HepG2 (cell line): ENCODE measurements around the gene THUMPD1. TPM values are rescaled to one million over a fixed set of nuclear protein-coding genes. Genes with fewer than 3 reads are reported as not detected.

ENCODE experiments used
- ATAC-seq: fragments of 200-7000 bp; cut with Tn5 transposase; 3 replicates; pipeline ENCODE4 v1.9.1; 2020; ENCODE audit warnings: mild to moderate bottlenecking, moderate library complexity
- BruUV-seq: library from RNA; stranded (reverse); fragments of 400-500 nt; replicated peaks from 2 replicates; lab custom pipeline; 2021; lab: Mats Ljungman, UMichigan
- CTCF ChIA-PET: fragments of 300-600 bp; formaldehyde crosslinking; extraction: SDS; loops from one replicate; lab custom pipeline; 2021; ENCODE audit warnings: low total read pairs, inconsistent platforms, low intra/inter-chr PET ratio; lab: Yijun Ruan, JAX
- POLR2A ChIA-PET: fragments of 350-600 bp; sonication (Branson Sonifier 250); formaldehyde crosslinking; loops from one replicate; lab custom pipeline; 2020; ENCODE audit warnings: antibody characterized with exemption, inconsistent platforms; lab: Yijun Ruan, JAX
- DNase-seq: peaks from one replicate; pipeline ENCODE4 v3.0.0-alpha.2; 2015; ENCODE audit warnings: low spot score
- FAIRE-seq: peaks from 3 replicates; lab custom pipeline; 2011; peaks lifted over from hg19 to GRCh38; lab: Jason Lieb, UNC
- H2AFZ ChIP-seq: one replicate; pipeline ENCODE4 v1.6.1; 2011; ENCODE audit warnings: low read length, inconsistent platforms
- H3K27ac ChIP-seq: fragments of 300-600 bp; 3 replicates; pipeline ENCODE4 v1.8.0; 2011; ENCODE audit warnings: mixed run types, mild to moderate bottlenecking, mixed read lengths, low read length, inconsistent platforms; ENCODE audit not compliant: insufficient read depth; ENCODE audit errors: extremely low read length
- H3K27me3 ChIP-seq, 2 experiments: fragments of 200-600 bp in 1 of 2; 2 replicates in 1 of 2; 3 replicates in 1 of 2; pipeline versions ENCODE4 v1.6.0 to v1.8.0; 2011; ENCODE audit warnings: low read length in 2 of 2, mild to moderate bottlenecking in 2 of 2, moderate library complexity in 2 of 2, inconsistent platforms in 1 of 2; ENCODE audit not compliant: insufficient read depth in 2 of 2, control insufficient read depth in 1 of 2
- H3K36me3 ChIP-seq, 2 experiments: fragments of 200-600 bp in 1 of 2; replicated peaks in 1 of 2; 2 replicates in 1 of 2; 3 replicates in 1 of 2; pipeline versions ENCODE4 v1.5.1 to v1.8.0; 2011; ENCODE audit warnings: low read length in 2 of 2, inconsistent platforms in 1 of 2; ENCODE audit not compliant: insufficient read depth in 2 of 2, control insufficient read depth in 1 of 2
- H3K4me1 ChIP-seq: 2 replicates; pipeline ENCODE4 v1.5.1; 2012; ENCODE audit warnings: low read length, inconsistent platforms; ENCODE audit not compliant: insufficient read depth
- H3K4me2 ChIP-seq: 2 replicates; pipeline ENCODE4 v1.6.0; 2011; ENCODE audit warnings: low read depth, low read length, inconsistent platforms
- H3K4me3 ChIP-seq, 3 experiments: fragments of 200-600 bp in 1 of 3; sonication (generic), shearing (Covaris generic) in 1 of 3; replicated peaks in 1 of 3; 2 replicates each; pipeline ENCODE4 v1.5.1; 2011 to 2016; ENCODE audit warnings: low read length in 3 of 3, inconsistent platforms in 2 of 3, low read depth in 2 of 3, mild to moderate bottlenecking in 2 of 3, control low read depth in 1 of 3, mixed read lengths in 1 of 3; ENCODE audit not compliant: insufficient read depth in 1 of 3
- H3K79me2 ChIP-seq: one replicate; pipeline ENCODE4 v1.6.1; 2011; ENCODE audit warnings: low read length, inconsistent platforms; ENCODE audit not compliant: insufficient read depth
- H3K9ac ChIP-seq: 2 replicates; pipeline ENCODE4 v1.6.0; 2011; ENCODE audit warnings: mild to moderate bottlenecking, low read depth, low read length, inconsistent platforms; ENCODE audit not compliant: insufficient read depth
- H3K9me3 ChIP-seq: 2 replicates; pipeline ENCODE4 v1.5.1; 2012; ENCODE audit warnings: mild to moderate bottlenecking, low read length
- H4K20me1 ChIP-seq: 2 replicates; pipeline ENCODE4 v1.6.0; 2011; ENCODE audit warnings: inconsistent platforms, mild to moderate bottlenecking, low read length, moderate library complexity; ENCODE audit not compliant: insufficient read depth
- CCDC6 ChIP-seq: sonication (generic); formaldehyde crosslinking; IDR thresholded peaks from 2 replicates; pipeline ENCODE4 v1.8.1; 2022; ENCODE audit warnings: mild to moderate bottlenecking, missing genetic modification reagents, moderate library complexity
- MAF1 ChIP-seq: sonication (generic); formaldehyde crosslinking; IDR thresholded peaks from 2 replicates; pipeline ENCODE4 v1.5.0; 2020; ENCODE audit warnings: missing genetic modification reagents, borderline replicate concordance
- MAX ChIP-seq: IDR thresholded peaks from 2 replicates; pipeline ENCODE4 v1.6.1; 2012; ENCODE audit warnings: inconsistent platforms
- MTERF4 ChIP-seq: sonication (generic); formaldehyde crosslinking; IDR thresholded peaks from 2 replicates; pipeline ENCODE4 v1.8.0; 2023; ENCODE audit warnings: mild to moderate bottlenecking, missing genetic modification reagents
- PHF20 ChIP-seq: sonication (generic); formaldehyde crosslinking; IDR thresholded peaks from 2 replicates; pipeline ENCODE4 v1.5.0; 2020; ENCODE audit warnings: mild to moderate bottlenecking, missing genetic modification reagents
- RBAK ChIP-seq: sonication (generic); formaldehyde crosslinking; IDR thresholded peaks from 2 replicates; pipeline ENCODE4 v1.5.1; 2020; ENCODE audit warnings: mild to moderate bottlenecking, missing genetic modification reagents
- SATB2 ChIP-seq: sonication (generic); formaldehyde crosslinking; IDR thresholded peaks from 2 replicates; pipeline ENCODE4 v1.5.0; 2020; ENCODE audit warnings: missing genetic modification reagents
- SNAPC2 ChIP-seq: sonication (generic); formaldehyde crosslinking; IDR thresholded peaks from 2 replicates; pipeline ENCODE4 v1.8.1; 2022; ENCODE audit warnings: mild to moderate bottlenecking, missing genetic modification reagents
- SRY ChIP-seq: sonication (generic); formaldehyde crosslinking; IDR thresholded peaks from 2 replicates; pipeline ENCODE4 v1.8.0; 2022; ENCODE audit warnings: mild to moderate bottlenecking, missing genetic modification reagents
- U2AF1 ChIP-seq: fragments of 200-400 bp; formaldehyde crosslinking; optimal IDR thresholded peaks from 2 replicates; pipeline ENCODE3; 2017; ENCODE audit warnings: mild to moderate bottlenecking, low read depth, low read length
- XBP1 ChIP-seq: sonication (generic); formaldehyde crosslinking; IDR thresholded peaks from 2 replicates; pipeline ENCODE4 v1.5.0; 2020; ENCODE audit warnings: missing genetic modification reagents
- ZBTB43 ChIP-seq: sonication (generic); formaldehyde crosslinking; conservative IDR thresholded peaks from 2 replicates; pipeline ENCODE4 v1.4.0; 2020; ENCODE audit warnings: missing genetic modification reagents
- ZBTB7B ChIP-seq: sonication (generic); formaldehyde crosslinking; IDR thresholded peaks from 2 replicates; pipeline ENCODE4 v1.4.0; 2020; ENCODE audit warnings: missing genetic modification reagents
- ZFP90 ChIP-seq: sonication (generic); formaldehyde crosslinking; IDR thresholded peaks from 2 replicates; pipeline ENCODE4 v1.8.0; 2022; ENCODE audit warnings: missing genetic modification reagents, mild to moderate bottlenecking, inconsistent platforms, borderline replicate concordance
- ZNF282 ChIP-seq: fragments of 450-650 bp; IDR thresholded peaks from 2 replicates; pipeline ENCODE4 v1.6.1; 2018; ENCODE audit not compliant: partially characterized antibody
- ZNF530 ChIP-seq: sonication (generic); formaldehyde crosslinking; IDR thresholded peaks from 2 replicates; pipeline ENCODE4 v1.5.0; 2020; ENCODE audit warnings: low read depth, mild to moderate bottlenecking, missing genetic modification reagents
- ZNF660 ChIP-seq: sonication (generic); formaldehyde crosslinking; IDR thresholded peaks from 2 replicates; pipeline ENCODE4 v1.5.1; 2020; ENCODE audit warnings: mild to moderate bottlenecking, low read depth, missing genetic modification reagents, borderline replicate concordance
- WGBS: methylation state at CpG from one replicate; pipeline ENCODE4 v1.1.6; 2017; ENCODE audit warnings: low lambda C conversion rate; 5-methylcytosine and 5-hydroxymethylcytosine counted together
- in situ Hi-C: cut with HindIII; loops from 2 replicates; pipeline ENCODE4 v1.10.0; 2017; ENCODE audit warnings: low pct_unique_long_range_greater_than_20kb; ENCODE audit not compliant: extremely low pct_ligation_motif_present
- intact Hi-C: fragments of 100-400 bp; cut with micrococcal nuclease; formaldehyde crosslinking; loops from one replicate; pipeline ENCODE4 v1.10.0; 2022; ENCODE audit not compliant: unreplicated experiment
- polyA plus RNA-seq, 8 experiments: library from polyadenylated mRNA; depleted of rRNA in 3 of 8; stranded (reverse) in 7 of 8; unstranded in 1 of 8; fragments of >200 nt; fragmentation: Illumina TruSeq in 4 of 8; extraction: Trizol in 4 of 8; gene quantifications; 2 replicates each; pipeline versions ENCODE4 v1.2.1 to v1.2.3, GENCODE V29; 2011 to 2016; ENCODE audit warnings: low read depth in 4 of 8, missing spikeins in 1 of 8, mixed read lengths in 1 of 8; ENCODE audit not compliant: insufficient read depth in 1 of 8
- total RNA-seq, 5 experiments: library from RNA; depleted of rRNA; stranded (reverse); fragments of >200 nt; fragmentation: Illumina TruSeq; extraction: Trizol; gene quantifications; 2 replicates each; pipeline ENCODE4 v1.2.3, GENCODE V29; 2016; ENCODE audit warnings: low read depth in 1 of 5

The THUMPD1 gene
- total and polyA plus RNA-seq, 2 of the 13 experiments (the other 11 are each of a cell fraction or from before 2014, with no cell fraction given): 22.7 to 69.1 TPM

GRCh38 chr16:20781697-20782096, 40.1 kb upstream of the THUMPD1 start:
- no peak for ATAC-seq
- BruUV-seq: no TSS peak
- peaks cover 10 to 30% of the 10 kb centered on the region in 2 experiments; a peak in 4 of 5 replicates for H3K36me3 ChIP-seq
- H3K4me2 ChIP-seq: no peak overlapping the region
- no peaks in the 10 kb centered on the region for H3K27me3 ChIP-seq
- H3K9ac ChIP-seq: no peak overlapping the region
- DNase-seq: no peak
- ChIA-PET CTCF (no interaction called here), POLR2A (no interaction called here)
- TF ChIP-seq MAF1 (no peak), ZBTB7B (CRISPR knock-in tag) (no peak), ZNF282 (no peak), CCDC6 (CRISPR knock-in tag) (no peak), ZNF530 (CRISPR knock-in tag) (no peak), U2AF1 (no peak), XBP1 (CRISPR knock-in tag) (no peak), ZBTB43 (CRISPR knock-in tag) (no peak), SRY (no peak), PHF20 (CRISPR knock-in tag) (no peak), SNAPC2 (no peak), MTERF4 (no peak), RBAK (no peak), MAX (no peak), ZNF660 (CRISPR knock-in tag) (no peak), SATB2 (CRISPR knock-in tag) (no peak), ZFP90 (CRISPR knock-in tag) (no peak)
- no peaks in the 10 kb centered on the region for H4K20me1 ChIP-seq
- FAIRE-seq: no peak
- in situ Hi-C loops: no loop called here
- H3K9me3 ChIP-seq: no peaks in the 10 kb centered on the region
- H2AFZ ChIP-seq: no peak overlapping the region
- intact Hi-C loops: no loop called here
- H3K4me1 ChIP-seq: no peaks in the 10 kb centered on the region
- H3K79me2 ChIP-seq: no peaks in the 10 kb centered on the region
- H3K4me3 ChIP-seq: no peak overlapping the region
- H3K27ac ChIP-seq: no peak overlapping the region
- 57% methylated on average over 1 of the region's 1 CpG for WGBS
